H9 (cell line): ENCODE results near the gene SUFU. TPM values are rescaled to one million over a fixed set of nuclear protein-coding genes. Genes with fewer than 3 reads are reported as not detected.

Source experiments
- DNase-seq: peaks from one replicate; pipeline ENCODE4 v3.0.0-alpha.2; 2017
- H2AFZ ChIP-seq: one replicate; pipeline ENCODE4 v1.6.1; 2013; ENCODE audit warnings: mild to moderate bottlenecking, low read length, control low read depth, moderate library complexity
- H2AK5ac ChIP-seq: 2 replicates; pipeline ENCODE4 v1.6.1; 2013; ENCODE audit warnings: low read length, control low read depth, mixed read lengths; ENCODE audit not compliant: insufficient read length
- H2BK120ac ChIP-seq: one replicate; pipeline ENCODE4 v1.6.1; 2013; ENCODE audit warnings: low read depth, mild to moderate bottlenecking, low read length, control low read depth, inconsistent platforms; ENCODE audit not compliant: poor library complexity, severe bottlenecking
- H2BK12ac ChIP-seq: 2 replicates; pipeline ENCODE4 v1.6.1; 2013; ENCODE audit warnings: low read length, control low read depth, mixed read lengths, low read depth; ENCODE audit not compliant: insufficient read length
- H2BK15ac ChIP-seq: 2 replicates; pipeline ENCODE4 v1.6.1; 2013; ENCODE audit warnings: low read depth, low read length, control low read depth
- H2BK20ac ChIP-seq: one replicate; pipeline ENCODE4 v1.6.1; 2013; ENCODE audit warnings: low read depth, mild to moderate bottlenecking, low read length, control low read depth, inconsistent platforms; ENCODE audit not compliant: poor library complexity, severe bottlenecking
- H2BK5ac ChIP-seq: 2 replicates; pipeline ENCODE4 v1.6.1; 2013; ENCODE audit warnings: low read length, control low read depth, mixed read lengths; ENCODE audit not compliant: insufficient read length
- H3K14ac ChIP-seq: 2 replicates; pipeline ENCODE4 v1.6.1; 2013; ENCODE audit warnings: low read length, control low read depth; ENCODE audit not compliant: insufficient read depth
- H3K18ac ChIP-seq: 2 replicates; pipeline ENCODE4 v1.6.1; 2013; ENCODE audit warnings: low read depth, mild to moderate bottlenecking, mixed read lengths, low read length, control low read depth; ENCODE audit not compliant: insufficient read length
- H3K23ac ChIP-seq: 2 replicates; pipeline ENCODE4 v1.6.1; 2013; ENCODE audit warnings: low read length, control low read depth, mixed read lengths, low read depth; ENCODE audit not compliant: insufficient read length
- H3K23me2 ChIP-seq: 2 replicates; pipeline ENCODE4 v1.6.1; 2013; ENCODE audit warnings: low read depth, mild to moderate bottlenecking, mixed read lengths, low read length, control low read depth; ENCODE audit not compliant: insufficient read length, poor library complexity, severe bottlenecking
- H3K27ac ChIP-seq: 2 replicates; pipeline ENCODE4 v1.5.1; 2013; ENCODE audit warnings: low read length, control low read depth, mixed read lengths, low read depth; ENCODE audit not compliant: insufficient read length
- H3K27me3 ChIP-seq: 2 replicates; pipeline ENCODE4 v1.6.1; 2013; ENCODE audit warnings: low read length, control low read depth, inconsistent platforms; ENCODE audit not compliant: insufficient read depth
- H3K4ac ChIP-seq: 2 replicates; pipeline ENCODE4 v1.6.1; 2013; ENCODE audit warnings: low read depth, mild to moderate bottlenecking, control low read depth, inconsistent platforms, low read length, moderate library complexity
- H3K4me1 ChIP-seq: 2 replicates; pipeline ENCODE4 v1.6.1; 2013; ENCODE audit warnings: low read length, control low read depth, inconsistent platforms; ENCODE audit not compliant: insufficient read depth
- H3K4me2 ChIP-seq: 2 replicates; pipeline ENCODE4 v1.6.1; 2013; ENCODE audit warnings: low read length, control low read depth, mixed read lengths; ENCODE audit not compliant: insufficient read length, insufficient read depth
- H3K56ac ChIP-seq: 2 replicates; pipeline ENCODE4 v1.6.1; 2013; ENCODE audit warnings: low read depth, mild to moderate bottlenecking, mixed read lengths, low read length, control low read depth; ENCODE audit not compliant: insufficient read length
- H3K79me1 ChIP-seq: 2 replicates; pipeline ENCODE4 v1.6.1; 2013; ENCODE audit warnings: low read depth, mild to moderate bottlenecking, moderate library complexity, low read length, control low read depth, inconsistent platforms; ENCODE audit not compliant: insufficient read depth, poor library complexity, severe bottlenecking
- H3K79me2 ChIP-seq: 2 replicates; pipeline ENCODE4 v1.6.1; 2013; ENCODE audit warnings: low read length, control low read depth, inconsistent platforms; ENCODE audit not compliant: insufficient read depth
- H3K9ac ChIP-seq: 2 replicates; pipeline ENCODE4 v1.6.1; 2013; ENCODE audit warnings: low read length, control low read depth, mixed read lengths; ENCODE audit not compliant: insufficient read length; ENCODE audit errors: extremely low read depth
- H3K9me3 ChIP-seq: one replicate; pipeline ENCODE4 v1.6.1; 2013; ENCODE audit warnings: low read depth, low read length, inconsistent platforms; ENCODE audit not compliant: control insufficient read depth
- H3T11ph ChIP-seq: one replicate; pipeline ENCODE4 v1.6.1; 2013; ENCODE audit warnings: mild to moderate bottlenecking, low read length, control low read depth, inconsistent platforms
- H4K20me1 ChIP-seq: one replicate; pipeline ENCODE4 v1.6.1; 2013; ENCODE audit not compliant: control insufficient read depth, insufficient read length, insufficient read depth
- H4K5ac ChIP-seq: 2 replicates; pipeline ENCODE4 v1.6.1; 2013; ENCODE audit warnings: low read depth, mild to moderate bottlenecking, mixed read lengths, low read length, control low read depth; ENCODE audit not compliant: insufficient read length
- H4K8ac ChIP-seq: replicated peaks from 2 replicates; pipeline ENCODE4 v1.6.1; 2013; ENCODE audit warnings: low read length, control low read depth, mixed read lengths, low read depth; ENCODE audit not compliant: insufficient read length
- H4K91ac ChIP-seq: 2 replicates; pipeline ENCODE4 v1.6.1; 2013; ENCODE audit warnings: low read depth, mild to moderate bottlenecking, moderate library complexity, mixed read lengths, low read length, control low read depth; ENCODE audit not compliant: insufficient read length
- H3K27ac Mint-ChIP-seq, 3 experiments: 2 replicates in 2 of 3; 3 replicates in 1 of 3; pipeline ENCODE4 v1.8.0; 2020 to 2021; ENCODE audit warnings: mixed read lengths in 3 of 3, mild to moderate bottlenecking in 1 of 3, moderate library complexity in 1 of 3
- H3K27me3 Mint-ChIP-seq: 2 replicates; pipeline ENCODE4 v1.8.0; 2021; ENCODE audit warnings: low read depth, mild to moderate bottlenecking, moderate library complexity, mixed read lengths
- H3K36me3 Mint-ChIP-seq, 3 experiments: 2 replicates in 2 of 3; 3 replicates in 1 of 3; pipeline ENCODE4 v1.8.0; 2020 to 2021; ENCODE audit warnings: low read depth in 3 of 3, mixed read lengths in 3 of 3; ENCODE audit not compliant: insufficient read depth in 1 of 3
- H3K4me1 Mint-ChIP-seq, 2 experiments: 2 replicates each; pipeline ENCODE4 v1.8.0; 2020; ENCODE audit warnings: mixed read lengths in 2 of 2
- H3K4me3 Mint-ChIP-seq, 2 experiments: 2 replicates in 1 of 2; 3 replicates in 1 of 2; pipeline ENCODE4 v1.8.0; 2020 to 2021; ENCODE audit warnings: mild to moderate bottlenecking in 2 of 2, mixed read lengths in 2 of 2, moderate library complexity in 1 of 2
- H3K9me3 Mint-ChIP-seq, 2 experiments: 2 replicates in 1 of 2; 3 replicates in 1 of 2; pipeline ENCODE4 v1.8.0; 2020; ENCODE audit warnings: mild to moderate bottlenecking in 2 of 2, mixed read lengths in 2 of 2, moderate library complexity in 1 of 2
- WGBS: extraction: QIAGEN DNeasy Blood & Tissue Kit; methylation state at CpG from one replicate; pipeline ENCODE4 v1.1.7; 2013; ENCODE audit warnings: missing lambda C conversion rate, low lambda C conversion rate, mixed read lengths; ENCODE audit not compliant: insufficient read length; ENCODE audit errors: extremely low coverage; 5-methylcytosine and 5-hydroxymethylcytosine counted together
- total RNA-seq: library from RNA; stranded (reverse); gene quantifications from 2 replicates; pipeline ENCODE4 v1.2.1, GENCODE V29; 2021
- TF ChIP-seq, protein P1 (sequence below): fragments of 200-600 bp; sonication (generic); conservative IDR thresholded peaks from 3 replicates; pipeline ENCODE4 v1.8.0; 2021; ENCODE audit warnings: antibody characterized with exemption, mild to moderate bottlenecking

SUFU gene
- total RNA-seq, 1 experiment from 2014 or later = 9.5 TPM

DNA sequence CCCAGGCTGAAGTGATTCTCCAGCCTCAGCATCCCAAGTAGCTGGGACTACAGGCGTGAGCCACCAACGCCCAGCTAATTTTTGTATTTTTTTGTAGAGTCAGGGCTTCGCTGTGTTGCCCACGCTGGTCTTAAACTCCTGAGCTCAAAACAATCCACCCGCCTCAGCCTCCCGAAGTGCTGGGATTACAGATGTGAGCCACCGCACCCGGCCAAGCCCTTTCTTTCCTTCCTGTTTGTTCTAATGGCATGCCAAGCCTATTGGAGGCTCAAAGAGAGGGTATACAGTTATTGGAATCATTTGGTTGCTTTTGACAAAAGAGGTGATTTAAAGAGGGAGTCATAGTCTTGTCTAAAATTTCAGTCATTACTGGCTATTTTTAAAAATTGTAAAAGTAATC lies 94.5 kb downstream of the SUFU start:
- Histone ChIP-seq H4K20me1 (no peaks in the 10 kb centered on the region), H3K23me2 (no peaks in the 10 kb centered on the region), H2AK5ac (no peak overlapping the region), H3K79me1 (no peaks in the 10 kb centered on the region), H2BK120ac (no peak overlapping the region), H3K14ac (no peak overlapping the region), H3T11ph (no peak overlapping the region), H3K27me3 (no peaks in the 10 kb centered on the region), H2AFZ (no peak overlapping the region), H2BK5ac (no peak overlapping the region), H3K4me2 (no peak overlapping the region), H4K8ac (no peak overlapping the region), H3K79me2 (no peaks in the 10 kb centered on the region), H4K5ac (no peak overlapping the region), H4K91ac (no peak overlapping the region), H2BK15ac (no peak overlapping the region), H3K4ac (no peak overlapping the region), H3K56ac (no peak overlapping the region), H2BK12ac (no peak overlapping the region), H3K4me1 (no peaks in the 10 kb centered on the region; the same call in 1 of the 2 replicates), H3K18ac (no peak overlapping the region), H3K9me3 (no peaks in the 10 kb centered on the region), H3K9ac (no peak overlapping the region), H3K23ac (no peak overlapping the region), H3K27ac (no peak overlapping the region), H2BK20ac (no peak overlapping the region)
- H3K27me3 Mint-ChIP-seq = no peaks in the 10 kb centered on the region
- peaks cover 18 to 19% of the 10 kb centered on the region in 2 experiments for H3K4me1 Mint-ChIP-seq
- peaks cover 2 to 18% (median 9%) of the 10 kb centered on the region in 3 experiments; a peak in 4 of 7 replicates for H3K36me3 Mint-ChIP-seq
- no peak for DNase-seq
- no peak overlapping the region for H3K4me3 Mint-ChIP-seq
- no CpG with 5 or more reads among the region's 8 CpGs for WGBS
- H3K27ac Mint-ChIP-seq = no peak overlapping the region; a peak in 1 of 7 replicates
- TF ChIP-seq, protein P1, sequence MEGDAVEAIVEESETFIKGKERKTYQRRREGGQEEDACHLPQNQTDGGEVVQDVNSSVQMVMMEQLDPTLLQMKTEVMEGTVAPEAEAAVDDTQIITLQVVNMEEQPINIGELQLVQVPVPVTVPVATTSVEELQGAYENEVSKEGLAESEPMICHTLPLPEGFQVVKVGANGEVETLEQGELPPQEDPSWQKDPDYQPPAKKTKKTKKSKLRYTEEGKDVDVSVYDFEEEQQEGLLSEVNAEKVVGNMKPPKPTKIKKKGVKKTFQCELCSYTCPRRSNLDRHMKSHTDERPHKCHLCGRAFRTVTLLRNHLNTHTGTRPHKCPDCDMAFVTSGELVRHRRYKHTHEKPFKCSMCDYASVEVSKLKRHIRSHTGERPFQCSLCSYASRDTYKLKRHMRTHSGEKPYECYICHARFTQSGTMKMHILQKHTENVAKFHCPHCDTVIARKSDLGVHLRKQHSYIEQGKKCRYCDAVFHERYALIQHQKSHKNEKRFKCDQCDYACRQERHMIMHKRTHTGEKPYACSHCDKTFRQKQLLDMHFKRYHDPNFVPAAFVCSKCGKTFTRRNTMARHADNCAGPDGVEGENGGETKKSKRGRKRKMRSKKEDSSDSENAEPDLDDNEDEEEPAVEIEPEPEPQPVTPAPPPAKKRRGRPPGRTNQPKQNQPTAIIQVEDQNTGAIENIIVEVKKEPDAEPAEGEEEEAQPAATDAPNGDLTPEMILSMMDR = no peak
- no peaks in the 10 kb centered on the region for H3K9me3 Mint-ChIP-seq
